Head of caudate nucleus (tissue), 42 donors: Measurements from ENCODE around the gene EXOC3.
A peak's percentile ranks its signal among the peaks of the same experiment; 100 is the strongest.

Experiments
- DNase-seq, 42 donors: peaks; one replicate each; pipeline versions ENCODE4 v3.0.0 to v3.0.0-alpha.2; 2020 to 2021; ENCODE audit warnings: mixed read lengths in 7 of 42
- intact Hi-C: fragments of 100-400 bp; cut with DNase I; formaldehyde crosslinking; loops from one replicate; pipeline ENCODE4 v1.15.0; 2022

EXOC3 gene

DNA sequence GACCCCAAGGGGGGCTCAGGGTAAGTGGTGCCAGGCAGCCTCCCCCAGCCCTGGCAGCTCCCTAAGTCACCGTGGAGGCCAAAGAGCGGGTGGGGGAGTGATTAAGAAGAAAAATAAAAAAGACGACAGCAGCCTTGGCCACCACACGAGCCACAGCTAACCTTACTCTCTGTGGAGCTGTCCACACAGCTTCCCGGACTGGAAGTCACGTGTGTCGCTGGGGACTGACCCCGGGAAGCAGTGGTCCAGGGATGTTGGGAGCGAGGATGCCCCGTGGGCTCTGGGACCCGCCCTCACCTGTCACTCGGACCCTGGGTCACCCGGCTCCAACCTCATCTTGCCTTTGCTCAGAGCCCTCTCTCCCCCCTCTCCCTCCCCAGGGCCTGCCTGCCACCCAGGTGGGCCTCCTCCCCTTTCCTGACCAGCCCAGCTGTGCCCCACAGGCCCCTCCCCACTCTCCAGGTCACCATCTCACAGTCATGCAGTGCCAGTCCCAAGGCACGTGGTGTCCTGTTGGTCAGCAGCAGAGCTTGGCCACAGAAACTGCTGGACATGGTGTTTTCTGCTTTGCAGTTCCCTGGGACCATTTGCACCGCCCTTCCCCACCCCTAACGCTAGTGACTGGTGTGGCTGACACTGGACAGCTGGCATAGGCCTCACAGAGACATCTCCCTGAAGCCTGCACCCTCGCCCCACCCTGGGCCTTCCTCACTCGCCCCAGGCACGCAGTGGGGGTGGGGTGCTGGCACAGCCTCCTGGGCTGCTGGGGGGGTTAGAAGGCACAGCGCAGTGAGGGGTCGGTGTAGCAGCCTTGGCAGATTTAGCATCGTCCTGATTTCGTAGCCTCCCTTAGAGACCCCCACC, 9.8 kb upstream of the EXOC3 start:
- intact Hi-C loops: no loop called here
- peak in 6 of 42 donors; percentile 4 to 22 (median 14) for DNase-seq

DNA sequence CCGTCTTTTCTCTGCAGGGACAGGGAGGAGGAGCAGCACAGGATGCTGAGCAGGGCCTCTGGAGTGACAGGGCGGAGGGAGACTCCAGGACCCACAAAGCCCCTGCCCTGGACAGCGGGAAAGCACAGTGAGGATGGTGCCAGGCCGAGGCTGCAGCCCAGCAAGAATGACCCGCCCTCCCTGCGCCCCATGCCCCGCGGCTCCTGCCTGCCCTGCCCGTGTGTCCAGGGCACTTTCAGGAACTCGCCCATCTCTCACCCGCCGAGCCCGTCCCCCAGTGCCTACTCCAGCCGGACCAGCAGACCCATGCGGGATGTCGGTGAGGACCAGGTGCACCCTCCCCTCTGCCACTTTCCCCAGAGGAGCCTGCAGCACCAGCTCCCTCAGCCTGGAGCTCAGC, 9.1 kb upstream of the EXOC3 start:
- intact Hi-C loops: no loop called here
- peak in 4 of 42 donors; percentile 4 to 25 (median 18) for DNase-seq

GRCh38 chr5:434443-435146, 8.4 kb upstream of the EXOC3 start:
- intact Hi-C loops: no loop called here

DNA sequence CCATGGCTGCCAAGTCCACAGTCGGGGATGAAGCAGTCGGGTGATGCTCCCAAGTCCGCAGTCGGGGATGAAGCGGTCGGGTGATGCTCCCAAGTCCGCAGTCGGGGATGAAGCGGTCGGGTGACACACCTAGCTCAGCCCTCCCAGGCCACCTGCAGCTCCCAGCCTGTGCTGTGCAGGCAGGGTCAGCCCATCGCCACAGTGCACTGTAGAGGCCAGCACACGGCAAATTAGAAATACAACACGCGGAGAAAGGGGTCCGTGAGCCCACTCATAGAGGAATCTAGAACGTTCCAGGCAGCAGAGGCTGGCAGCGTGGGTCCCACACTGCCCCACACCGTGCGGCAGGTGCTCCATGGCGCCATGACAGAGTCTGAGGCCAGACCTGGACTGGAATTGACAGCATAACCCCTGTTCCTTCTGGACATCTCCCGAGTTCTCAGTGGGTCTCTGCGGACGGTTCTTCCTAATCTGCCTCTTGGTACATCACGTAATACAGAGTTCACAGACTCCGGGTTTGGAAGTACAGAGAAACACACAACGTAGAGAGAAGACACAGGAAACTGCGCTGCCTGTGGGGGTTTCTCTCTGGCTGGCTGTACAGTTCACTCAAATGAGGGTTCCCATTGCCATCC, 7.7 kb upstream of the EXOC3 start:
- intact Hi-C loops: no loop called here
- peak in 6 of 42 donors; percentile 8 to 36 (median 18) for DNase-seq

More at GRCh38 chr5:434443-435146, 8.4 kb upstream of the EXOC3 start:
- peak in 7 of 42 donors; percentile 7 to 34 (median 21) for DNase-seq

GRCh38 chr5:435961-436640, 6.9 kb upstream of the EXOC3 start:
- intact Hi-C loops: no loop called here
- DNase-seq: peak in 7 of 42 donors; percentile 6 to 30 (median 16)

- intact Hi-C loops: no loop called here
- peak in 1 of 42 donors; percentile 7 for DNase-seq
These were observed 6.4 kb upstream of the EXOC3 start for GRCh38 chr5:436641-436975.

DNA sequence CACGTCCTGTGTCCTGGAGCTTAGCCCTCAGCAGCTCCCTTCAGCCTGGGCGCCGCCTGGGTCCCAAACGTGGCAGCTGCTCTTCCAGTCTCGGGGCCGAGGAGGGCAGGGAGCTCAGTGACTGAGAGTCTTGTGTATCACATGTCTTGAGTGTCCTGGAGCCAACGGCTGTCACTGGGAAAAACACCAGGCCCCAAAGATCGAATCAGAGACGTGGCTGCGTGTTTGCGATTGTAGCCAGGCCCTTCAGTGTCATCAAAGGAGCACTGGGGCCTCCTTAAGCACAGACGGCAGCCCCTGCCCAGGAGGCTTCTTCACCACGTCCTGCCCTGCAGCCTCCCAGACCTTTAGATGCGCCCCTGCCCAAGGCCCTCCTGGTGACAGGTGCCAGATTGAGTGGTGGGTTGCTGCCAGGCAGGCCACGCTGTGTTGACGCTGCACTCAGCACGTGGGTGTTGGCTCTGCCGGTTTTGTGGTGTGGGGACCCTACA, 5.7 kb upstream of the EXOC3 start:
- DNase-seq: peak in 6 of 42 donors; percentile 2 to 30 (median 15)
- intact Hi-C loops: no loop called here

GRCh38 chr5:438481-438981, 4.4 kb upstream of the EXOC3 start:
- intact Hi-C loops: no loop called here
- peak in 5 of 42 donors; percentile 3 to 34 (median 23) for DNase-seq

DNA sequence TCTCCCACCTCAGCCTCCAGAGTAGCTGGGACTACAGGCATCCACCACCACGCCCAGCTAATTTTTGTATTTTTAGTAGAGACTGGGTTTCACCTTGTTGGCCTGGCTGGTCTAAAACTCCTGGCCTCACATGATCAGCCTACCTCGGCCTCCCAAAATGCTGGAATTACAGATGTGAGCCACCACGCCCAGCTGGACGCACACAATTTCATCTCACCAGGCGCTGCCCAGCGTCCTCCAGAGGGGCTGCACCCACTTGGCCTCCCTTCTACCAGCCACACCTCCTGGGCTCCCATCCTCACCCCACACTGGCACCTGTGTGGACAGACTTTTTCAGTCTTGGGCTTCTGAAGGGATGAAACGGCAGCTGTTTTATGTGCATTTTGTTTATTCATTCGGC, 3.8 kb upstream of the EXOC3 start:
- peak in 7 of 42 donors; percentile 1 to 19 (median 11) for DNase-seq
- intact Hi-C loops: no loop called here

DNA sequence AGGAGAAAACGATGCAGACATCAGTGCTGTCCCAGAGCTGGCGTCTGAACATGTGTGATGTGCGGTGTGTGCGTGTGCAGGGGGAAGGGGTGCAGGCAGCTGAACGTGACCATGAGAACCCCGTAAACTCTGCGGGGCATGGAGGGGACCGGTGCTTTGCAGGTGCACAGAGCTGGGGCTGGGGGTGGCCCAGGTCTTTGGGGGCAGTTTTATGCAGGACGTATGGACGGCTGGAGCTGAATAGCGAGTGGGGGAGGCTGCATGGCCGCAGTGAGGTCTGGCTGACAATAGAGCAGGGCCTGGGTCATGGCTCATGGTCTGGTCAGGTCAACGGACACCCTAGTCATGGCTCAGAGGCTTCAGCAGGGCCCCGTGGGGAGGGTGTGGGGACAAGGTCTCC, 3.3 kb upstream of the EXOC3 start:
- DNase-seq: peak in 8 of 42 donors; percentile 2 to 39 (median 10)
- intact Hi-C loops: loop anchor here (10.0 kb wide), 1 partner anchor 455 kb away; the partner anchor contains the start of genes BRD9 and TRIP13

- intact Hi-C loops: loop anchor here (10.0 kb wide), 1 partner anchor 454 kb away; the partner anchor contains the start of genes BRD9 and TRIP13
- DNase-seq: peak in 8 of 42 donors; percentile 1 to 42 (median 21)
These were observed 2.4 kb upstream of the EXOC3 start for GRCh38 chr5:440401-441201.

GRCh38 chr5:441996-442334, 1.0 kb upstream of the EXOC3 start:
- DNase-seq: peak in 3 of 42 donors; percentile 10 to 35 (median 33)
- intact Hi-C loops: loop anchor here (2.0 to 10.0 kb wide), 2 partner anchors 31 to 453 kb away; partner anchors contain the start of genes BRD9 and TRIP13

DNA sequence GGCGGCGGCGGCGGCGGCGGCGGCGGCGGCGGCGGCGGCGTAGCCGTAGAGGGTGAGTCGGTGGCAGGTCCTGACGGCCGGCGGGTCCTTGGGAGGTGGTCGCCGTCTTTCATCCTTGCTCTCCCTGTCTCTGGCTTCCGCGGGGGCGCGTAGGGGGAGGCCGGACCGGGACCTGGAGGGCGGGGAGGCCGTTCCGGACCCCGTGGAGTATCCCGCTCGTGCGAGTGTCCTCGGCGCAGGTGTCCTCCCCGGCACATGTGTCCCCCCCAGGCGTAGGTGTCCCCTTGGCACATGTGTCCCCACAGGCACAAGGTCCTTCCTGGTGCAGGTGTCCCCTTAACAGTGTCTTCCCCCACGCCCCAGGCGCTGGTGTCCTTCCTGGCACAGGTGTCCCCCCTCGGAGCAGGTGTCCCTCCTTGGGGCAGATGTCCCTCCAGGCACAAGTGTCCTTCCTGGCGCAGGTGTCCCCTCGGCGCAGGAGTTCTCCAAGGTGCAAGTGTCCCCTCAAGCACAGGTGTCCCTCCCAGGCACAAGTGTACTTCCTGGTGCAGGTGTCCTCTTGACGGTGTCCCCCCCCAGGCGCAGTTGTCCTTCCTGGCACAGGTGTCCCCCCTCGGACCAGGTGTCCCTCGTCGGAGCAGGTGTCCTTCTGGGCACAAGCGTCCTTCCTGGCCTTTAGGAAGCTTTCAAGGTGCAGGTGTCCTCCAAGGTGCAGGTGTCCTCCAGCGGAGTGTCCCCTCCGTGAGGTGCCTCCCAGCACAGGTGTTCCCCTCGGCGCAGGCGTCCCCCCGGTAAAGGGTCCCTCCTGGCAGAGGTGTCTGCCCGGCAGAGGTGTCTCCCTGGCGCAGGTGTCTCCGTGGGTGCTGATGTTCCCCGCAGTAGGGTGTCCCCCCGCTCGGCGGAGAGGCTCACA, 519 bp downstream of the EXOC3 start:
- intact Hi-C loops: loop anchor here (2.0 to 10.0 kb wide), 2 partner anchors 29 to 451 kb away; partner anchors contain the start of genes BRD9 and TRIP13
- DNase-seq: peak in 12 of 42 donors; percentile 6 to 43 (median 20)

- intact Hi-C loops: loop anchor here (10.0 kb wide), 1 partner anchor 451 kb away; the partner anchor contains the start of genes BRD9 and TRIP13
- DNase-seq: peak in 10 of 42 donors; percentile 6 to 35 (median 16)
These were observed 1.2 kb downstream of the EXOC3 start for GRCh38 chr5:444226-444625.

- peak in 7 of 42 donors; percentile 0 to 27 (median 6) for DNase-seq
- intact Hi-C loops: loop anchor here (10.0 kb wide), 1 partner anchor 449 kb away; the partner anchor contains the start of genes BRD9 and TRIP13
These were observed 2.6 kb downstream of the EXOC3 start for GRCh38 chr5:445591-445990.
